ENCODE results near the gene SCUBE1. TPM values are rescaled to one million over a fixed set of nuclear protein-coding genes. Genes with fewer than 3 reads are reported as not detected.

The SCUBE1 gene
- total and polyA plus RNA-seq, 10 of the 15 experiments (the other 5 are each of a cell fraction or from before 2014, with no cell fraction given), result not detected

- intact Hi-C loops (cut with micrococcal nuclease; ENCODE audit: unreplicated experiment) (no loop called here), in situ Hi-C loops (cut with MboI) (no loop called here)
- Histone ChIP-seq H3K79me2 (ENCODE audit: control insufficient read depth, insufficient read depth, low read length) (no peaks in the 10 kb centered on the region), H3K4me2 (ENCODE audit: control insufficient read depth, insufficient read depth) (no peak overlapping the region), H3K9me3 (replicated peaks; ENCODE audit: control insufficient read depth, insufficient read depth, low read length) (no peaks in the 10 kb centered on the region), H3K27me3 (replicated peaks in 1 of 2; ENCODE audit: control insufficient read depth in 2 of 2, insufficient read depth in 2 of 2, low read length in 1 of 2) (no peaks in the 10 kb centered on the region), H3K4me1 (ENCODE audit: control insufficient read depth, insufficient read depth, low read length) (no peaks in the 10 kb centered on the region), H4K20me1 (ENCODE audit: control insufficient read depth, insufficient read depth) (no peaks in the 10 kb centered on the region), H3K36me3 (ENCODE audit: control insufficient read depth in 2 of 2, insufficient read depth in 2 of 2, low read length in 1 of 2) (peaks cover 2 to 8% of the 10 kb centered on the region in 2 experiments; a peak in 3 of 4 replicates), H3K4me3 (no peak overlapping the region), H3K9ac (ENCODE audit: control insufficient read depth, insufficient read depth, low read length) (no peak overlapping the region), H3K27ac (ENCODE audit: control insufficient read depth, insufficient read depth) (no peak overlapping the region), H2AFZ (ENCODE audit: control insufficient read depth, low read depth, low read length) (no peak overlapping the region)
- WGBS (ENCODE audit: insufficient coverage, insufficient replicate concordance, low lambda C conversion rate, missing lambda C conversion rate), result 87% methylated on average over 23 of the region's 23 CpGs
- SMC1A ChIA-PET (ENCODE audit: uncharacterized antibody, unreplicated experiment), result no interaction called here
- BruUV-seq (replicated peaks), result no TSS peak
- DNase-seq (ENCODE audit: low read depth, low spot score) (no peak), FAIRE-seq (no peak), ATAC-seq (no peak)
- RAD21 ChIA-PET (ENCODE audit: unreplicated experiment), result no interaction called here
- POLR2A ChIA-PET, result no interaction called here
- CTCF ChIA-PET, result no interaction called here
- TF ChIP-seq EED (IDR thresholded peaks at IDR 0.05; ENCODE audit: low read depth), result no peak
- no peak for TF ChIP-seq MEF2A (IDR thresholded peaks at IDR 0.05; ENCODE audit: insufficient read depth, low read depth, low read length)
- TF ChIP-seq CBFB (IDR thresholded peaks at IDR 0.05; ENCODE audit: low read depth), result no peak
- TF ChIP-seq NR2C1 (IDR thresholded peaks at IDR 0.05), result no peak
- TF ChIP-seq FOXM1 (IDR thresholded peaks at IDR 0.05; ENCODE audit: low read depth, low read length), result no peak
- TF ChIP-seq CREB1 (IDR thresholded peaks at IDR 0.05; ENCODE audit: low read depth), result no peak
- TF ChIP-seq ZNF207 (IDR thresholded peaks at IDR 0.05; ENCODE audit: borderline replicate concordance), result no peak
- no peak for TF ChIP-seq ZNF274 (IDR thresholded peaks at IDR 0.05; ENCODE audit: insufficient read depth, insufficient read length)
- no peak for TF ChIP-seq ZNF687 (IDR thresholded peaks at IDR 0.05)
- TF ChIP-seq HCFC1 (IDR thresholded peaks at IDR 0.05; ENCODE audit: low read length), result no peak
- TF ChIP-seq IRF5 (IDR thresholded peaks at IDR 0.05; ENCODE audit: borderline replicate concordance), result no peak
- TF ChIP-seq BHLHE40 (IDR thresholded peaks at IDR 0.05; ENCODE audit: borderline replicate concordance in 1 of 2, low read depth in 2 of 2, low read length in 1 of 2), result no peak
- TF ChIP-seq POLR2AphosphoS2 (IDR thresholded peaks at IDR 0.05; ENCODE audit: low read depth, low read length), result no peak
- TF ChIP-seq TCF3 (IDR thresholded peaks at IDR 0.05; ENCODE audit: borderline replicate concordance, insufficient read depth, low read depth, low read length), result no peak
- no peak for TF ChIP-seq E2F8 (IDR thresholded peaks at IDR 0.05; ENCODE audit: low read depth, partially characterized antibody)
- TF ChIP-seq ZNF622 (IDR thresholded peaks at IDR 0.05), result no peak
Measured at GRCh38 chr22:43169310-43170130, 173.7 kb downstream of the SCUBE1 start.

All from GM12878 (cell line).